KMS-11 (cell line): Measurements from ENCODE around the gene PRKD1.
A peak's percentile ranks its signal among the peaks of the same experiment; 100 is the strongest.

ENCODE experiments used
- H2AFZ ChIP-seq: fragments of 200-600 bp; sonication (generic); 2 replicates; pipeline ENCODE4 v1.6.1; 2016; ENCODE audit warnings: antibody characterized with exemption, mixed run types, low read depth
- H3K27ac ChIP-seq: fragments of 200-600 bp; sonication (generic); 2 replicates; pipeline ENCODE4 v1.6.1; 2016; ENCODE audit warnings: mild to moderate bottlenecking, mixed run types
- H3K27me3 ChIP-seq: fragments of 200-600 bp; sonication (generic); 2 replicates; pipeline ENCODE4 v1.6.1; 2017; ENCODE audit warnings: mild to moderate bottlenecking, low read depth, mixed run types, moderate library complexity; ENCODE audit not compliant: insufficient read depth
- H3K36me3 ChIP-seq: fragments of 200-600 bp; sonication (generic); 2 replicates; pipeline ENCODE4 v1.6.1; 2017; ENCODE audit warnings: mild to moderate bottlenecking, mixed run types; ENCODE audit not compliant: insufficient read depth
- H3K4me1 ChIP-seq: fragments of 200-600 bp; sonication (generic); 2 replicates; pipeline ENCODE4 v1.6.1; 2016; ENCODE audit warnings: mild to moderate bottlenecking, low read depth, mixed run types; ENCODE audit not compliant: poor library complexity, severe bottlenecking
- H3K4me2 ChIP-seq: fragments of 200-600 bp; sonication (generic); 2 replicates; pipeline ENCODE4 v1.7.0; 2016; ENCODE audit warnings: mild to moderate bottlenecking, mixed run types
- H3K4me3 ChIP-seq: fragments of 200-600 bp; sonication (generic); IDR thresholded peaks from 2 replicates; pipeline ENCODE4 v1.6.1; 2017; ENCODE audit warnings: low read depth, low read length, mixed read lengths; ENCODE audit not compliant: insufficient read depth
- H3K79me2 ChIP-seq: fragments of 200-600 bp; sonication (generic); 2 replicates; pipeline ENCODE4 v1.6.1; 2016; ENCODE audit warnings: low read depth, mixed run types; ENCODE audit not compliant: insufficient read depth
- H3K9ac ChIP-seq: fragments of 200-600 bp; sonication (generic); 2 replicates; pipeline ENCODE4 v1.6.1; 2016; ENCODE audit warnings: mild to moderate bottlenecking, mixed run types
- H4K20me1 ChIP-seq: fragments of 200-600 bp; sonication (generic); 2 replicates; pipeline ENCODE4 v1.6.1; 2016; ENCODE audit warnings: mild to moderate bottlenecking, mixed run types; ENCODE audit not compliant: insufficient read depth
- TF ChIP-seq, protein P1 (sequence below): fragments of 200-600 bp; sonication (generic); conservative IDR thresholded peaks from 2 replicates; pipeline ENCODE4 v1.6.1; 2017; ENCODE audit warnings: low read depth, mild to moderate bottlenecking, antibody characterized with exemption, low read length, moderate library complexity, mixed read lengths

Gene PRKD1

DNA sequence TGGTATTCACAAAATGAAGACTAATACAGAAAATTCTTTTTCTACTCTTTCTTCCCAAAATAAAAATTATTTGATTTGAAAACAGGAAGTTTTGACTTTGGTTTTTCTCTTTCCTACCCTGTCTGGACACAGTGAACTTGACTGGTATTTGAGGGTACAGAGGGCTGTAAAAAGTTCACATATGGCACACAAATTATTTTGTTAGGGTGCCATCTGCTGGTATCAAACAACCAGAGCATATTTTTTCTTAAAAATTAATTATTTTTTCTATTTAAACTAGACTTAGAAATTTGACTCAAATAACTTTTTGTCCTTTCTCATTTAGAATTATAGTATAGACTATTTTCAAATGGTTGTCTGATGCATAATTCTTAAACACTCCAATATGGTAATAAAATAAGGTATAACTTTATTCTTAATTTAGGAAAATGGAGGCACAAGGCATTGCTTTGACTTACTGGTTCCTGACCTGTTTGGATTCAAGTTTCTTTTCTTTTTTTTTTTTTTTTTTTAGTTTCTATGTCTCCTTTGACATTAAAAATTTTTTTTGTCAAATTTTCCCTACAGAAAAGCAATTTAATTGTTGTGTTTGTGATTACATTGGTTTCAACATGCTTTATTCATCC lies 390.6 kb downstream of the PRKD1 start:
- no peak overlapping the region for H2AFZ ChIP-seq
- no peaks in the 10 kb centered on the region for H3K27me3 ChIP-seq
- H4K20me1 ChIP-seq: no peaks in the 10 kb centered on the region
- no peaks in the 10 kb centered on the region for H3K4me1 ChIP-seq
- no peaks in the 10 kb centered on the region for H3K36me3 ChIP-seq
- TF ChIP-seq, protein P1, sequence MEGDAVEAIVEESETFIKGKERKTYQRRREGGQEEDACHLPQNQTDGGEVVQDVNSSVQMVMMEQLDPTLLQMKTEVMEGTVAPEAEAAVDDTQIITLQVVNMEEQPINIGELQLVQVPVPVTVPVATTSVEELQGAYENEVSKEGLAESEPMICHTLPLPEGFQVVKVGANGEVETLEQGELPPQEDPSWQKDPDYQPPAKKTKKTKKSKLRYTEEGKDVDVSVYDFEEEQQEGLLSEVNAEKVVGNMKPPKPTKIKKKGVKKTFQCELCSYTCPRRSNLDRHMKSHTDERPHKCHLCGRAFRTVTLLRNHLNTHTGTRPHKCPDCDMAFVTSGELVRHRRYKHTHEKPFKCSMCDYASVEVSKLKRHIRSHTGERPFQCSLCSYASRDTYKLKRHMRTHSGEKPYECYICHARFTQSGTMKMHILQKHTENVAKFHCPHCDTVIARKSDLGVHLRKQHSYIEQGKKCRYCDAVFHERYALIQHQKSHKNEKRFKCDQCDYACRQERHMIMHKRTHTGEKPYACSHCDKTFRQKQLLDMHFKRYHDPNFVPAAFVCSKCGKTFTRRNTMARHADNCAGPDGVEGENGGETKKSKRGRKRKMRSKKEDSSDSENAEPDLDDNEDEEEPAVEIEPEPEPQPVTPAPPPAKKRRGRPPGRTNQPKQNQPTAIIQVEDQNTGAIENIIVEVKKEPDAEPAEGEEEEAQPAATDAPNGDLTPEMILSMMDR: no peak; the same call in 1 of the 2 replicates
- H3K9ac ChIP-seq: no peak overlapping the region
- H3K4me3 ChIP-seq: no peak overlapping the region
- no peak overlapping the region for H3K4me2 ChIP-seq
- no peak overlapping the region for H3K27ac ChIP-seq
- no peaks in the 10 kb centered on the region for H3K79me2 ChIP-seq

DNA sequence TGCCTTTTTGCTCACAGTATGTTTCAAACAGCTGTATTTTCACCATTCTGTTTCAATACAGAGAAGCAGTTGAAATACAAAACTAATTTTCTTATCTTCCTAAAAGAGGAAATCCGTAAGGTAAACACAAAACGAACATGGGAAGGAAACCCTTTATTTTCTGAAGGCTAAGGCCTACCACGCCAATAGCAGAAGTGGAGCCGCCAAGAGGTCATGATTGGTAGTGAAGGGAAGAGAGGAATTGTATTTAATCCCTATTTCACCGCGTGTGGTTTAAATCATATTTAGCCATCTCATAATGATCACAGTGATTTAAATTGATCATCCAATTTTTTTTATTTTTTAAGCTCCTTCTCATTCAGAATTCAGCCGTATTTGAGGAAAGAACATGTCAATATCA lies 398.2 kb downstream of the PRKD1 start:
- Histone ChIP-seq H3K79me2 (no peaks in the 10 kb centered on the region), H3K4me2 (no peak overlapping the region)

DNA sequence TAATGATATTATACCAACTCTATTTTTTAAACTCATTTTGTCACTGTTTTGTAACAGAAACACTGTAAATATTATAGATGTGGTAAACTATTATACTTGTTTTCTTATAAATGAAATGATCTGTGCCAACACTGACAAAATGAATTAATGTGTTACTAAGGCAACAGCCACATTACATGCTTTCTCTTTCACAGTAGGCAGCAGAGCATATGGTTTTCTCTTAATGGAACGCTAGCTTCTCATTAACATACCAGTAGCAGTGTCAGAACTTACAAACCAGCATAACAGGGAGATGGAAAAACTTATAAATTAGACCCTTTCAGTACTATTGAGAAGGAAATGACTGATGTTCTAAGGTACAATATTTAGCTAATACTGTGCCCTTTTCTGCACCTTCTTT lies 398.8 kb downstream of the PRKD1 start:
- Histone ChIP-seq H3K4me3 (no peak overlapping the region), H3K27me3 (no peaks in the 10 kb centered on the region), H3K27ac (no peak overlapping the region), H4K20me1 (no peaks in the 10 kb centered on the region), H3K4me2 (no peak overlapping the region), H3K36me3 (no peaks in the 10 kb centered on the region), H3K9ac (no peak overlapping the region), H2AFZ (no peak overlapping the region), H3K4me1 (no peaks in the 10 kb centered on the region), H3K79me2 (no peaks in the 10 kb centered on the region)
- TF ChIP-seq, protein P1: no peak

More for the DNA sequence above, 398.2 kb downstream of the PRKD1 start:
- no peaks in the 10 kb centered on the region for H3K4me1 ChIP-seq
- no peak overlapping the region for H2AFZ ChIP-seq
- no peaks in the 10 kb centered on the region for H3K36me3 ChIP-seq
- H3K9ac ChIP-seq: no peak overlapping the region
- H3K4me3 ChIP-seq: no peak overlapping the region
- TF ChIP-seq, protein P1: 0 out of 2 replicates have a peak, but pooled peaks have one; percentile 21
- no peak overlapping the region for H3K27ac ChIP-seq
- H3K27me3 ChIP-seq: no peaks in the 10 kb centered on the region
- no peaks in the 10 kb centered on the region for H4K20me1 ChIP-seq

DNA sequence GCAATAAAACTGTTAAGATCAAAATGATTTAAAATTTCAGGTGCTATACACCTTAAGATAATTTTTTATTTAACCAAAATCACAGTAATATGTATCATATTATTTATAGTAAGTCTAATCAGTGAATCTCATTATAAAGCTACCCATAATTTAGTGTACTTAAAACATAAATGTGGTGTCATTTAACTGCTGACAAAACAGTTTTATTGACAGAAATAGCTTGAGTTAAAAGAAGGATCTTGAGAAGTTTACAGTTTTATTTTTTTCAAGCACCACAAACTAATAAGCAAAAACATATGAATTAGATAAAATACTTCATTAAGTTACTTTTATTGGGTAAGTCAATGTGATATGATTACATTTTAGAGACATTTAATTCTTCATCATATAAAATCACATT lies 400.4 kb downstream of the PRKD1 start:
- Histone ChIP-seq H2AFZ (no peak overlapping the region), H3K27ac (no peak overlapping the region), H3K9ac (no peak overlapping the region), H4K20me1 (no peaks in the 10 kb centered on the region), H3K36me3 (no peaks in the 10 kb centered on the region), H3K4me2 (no peak overlapping the region), H3K79me2 (no peaks in the 10 kb centered on the region), H3K4me1 (no peaks in the 10 kb centered on the region), H3K27me3 (no peaks in the 10 kb centered on the region), H3K4me3 (no peak overlapping the region)
- TF ChIP-seq, protein P1: no peak
